ENCODE data around the gene LCN12. TPM values are rescaled to one million over a fixed set of nuclear protein-coding genes. Genes with fewer than 3 reads are reported as not detected.

The LCN12 gene
- total RNA-seq, 1 donor from 2014 or later = not detected

DNA sequence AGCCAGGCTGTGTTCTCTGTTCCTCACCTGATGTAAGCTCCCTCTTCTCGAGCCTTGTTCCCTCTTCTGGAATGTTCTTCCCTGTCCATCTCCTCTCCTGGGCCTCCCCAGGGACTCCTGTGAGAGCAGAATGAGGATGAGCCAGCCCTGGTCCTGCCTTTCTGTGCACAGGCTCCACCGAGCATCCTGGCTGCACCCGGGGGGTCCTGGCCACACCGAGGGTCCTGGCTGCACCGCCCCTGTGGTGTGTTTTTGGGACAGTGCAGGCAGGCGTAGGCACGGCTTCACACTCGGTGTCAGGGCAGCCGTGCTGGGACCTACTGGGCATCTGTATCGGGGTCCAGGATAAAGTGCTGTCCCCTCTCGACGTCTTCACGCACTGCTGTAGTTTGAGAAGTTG lies 25.3 kb upstream of the LCN12 start:
- DNase-seq (ENCODE audit: low spot score) = no peak

- DNase-seq (ENCODE audit: low spot score) = no peak
Observed at GRCh38 chr9:136927343-136928271, 24.5 kb upstream of the LCN12 start.

- DNase-seq (ENCODE audit: low spot score) = no peak
Observed at GRCh38 chr9:136928591-136928990, 23.5 kb upstream of the LCN12 start.

DNA sequence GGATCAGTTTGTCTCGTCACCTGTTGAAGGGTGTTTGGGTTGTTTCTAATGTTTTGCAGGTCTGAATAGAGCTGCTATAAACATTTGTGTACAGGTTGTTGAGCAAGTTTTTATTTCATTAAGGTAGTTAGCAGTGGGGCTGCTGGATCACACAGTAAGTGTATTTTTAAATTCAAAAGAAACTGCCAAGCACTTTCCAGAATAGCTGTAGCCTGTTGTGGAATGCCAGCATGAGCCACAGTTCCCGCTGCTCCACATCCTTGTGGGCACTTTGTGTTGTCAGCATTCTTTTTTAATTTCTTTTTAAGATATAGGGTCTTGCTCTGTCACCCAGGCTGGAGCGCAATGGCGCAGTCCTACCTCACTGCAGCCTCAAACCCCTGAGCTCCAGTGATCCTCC lies 22.1 kb upstream of the LCN12 start:
- DNase-seq (ENCODE audit: low spot score) = no peak

GRCh38 chr9:136931611-136932130 lies 20.4 kb upstream of the LCN12 start:
- DNase-seq (ENCODE audit: low spot score) = no peak

DNA sequence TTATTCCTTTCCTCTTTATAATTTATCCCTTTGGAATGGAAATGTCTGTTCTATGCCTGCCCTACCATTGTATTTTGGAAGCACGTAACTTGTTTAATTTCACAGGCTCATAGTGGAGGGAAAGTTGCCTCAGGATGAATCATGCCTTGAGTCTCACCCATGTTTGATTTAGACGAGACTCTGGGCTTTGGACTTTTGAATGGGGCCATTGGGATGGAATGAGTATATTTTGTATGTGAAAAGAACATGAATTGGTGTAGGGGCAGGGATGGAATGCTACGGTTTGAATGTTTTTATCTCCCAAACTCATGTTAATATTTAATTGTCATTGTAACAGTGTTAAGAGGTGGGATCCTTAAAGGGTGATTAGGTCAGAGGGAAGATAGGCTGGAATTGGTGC lies 17.8 kb upstream of the LCN12 start:
- no peak for DNase-seq (ENCODE audit: low spot score)

DNA sequence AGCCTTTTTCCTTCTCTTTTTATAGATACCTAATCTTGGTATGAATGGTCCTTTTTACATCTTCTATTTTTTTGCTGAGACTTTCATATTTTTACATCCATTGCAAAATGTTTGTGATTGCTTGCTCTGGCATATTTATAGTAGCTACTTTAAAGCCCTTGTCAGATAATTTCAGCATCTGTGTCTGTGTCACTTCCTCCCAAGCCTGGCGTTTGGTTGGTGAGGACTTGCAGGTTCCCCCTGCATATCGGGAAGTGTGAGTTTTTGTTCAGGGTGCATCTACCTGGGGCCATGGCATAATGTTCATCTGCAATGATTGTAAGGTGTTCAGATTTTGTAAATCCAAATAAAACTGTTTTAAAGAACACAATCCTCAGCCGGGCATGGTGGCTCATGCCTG lies 16.4 kb upstream of the LCN12 start:
- DNase-seq (ENCODE audit: low spot score) = no peak

DNA sequence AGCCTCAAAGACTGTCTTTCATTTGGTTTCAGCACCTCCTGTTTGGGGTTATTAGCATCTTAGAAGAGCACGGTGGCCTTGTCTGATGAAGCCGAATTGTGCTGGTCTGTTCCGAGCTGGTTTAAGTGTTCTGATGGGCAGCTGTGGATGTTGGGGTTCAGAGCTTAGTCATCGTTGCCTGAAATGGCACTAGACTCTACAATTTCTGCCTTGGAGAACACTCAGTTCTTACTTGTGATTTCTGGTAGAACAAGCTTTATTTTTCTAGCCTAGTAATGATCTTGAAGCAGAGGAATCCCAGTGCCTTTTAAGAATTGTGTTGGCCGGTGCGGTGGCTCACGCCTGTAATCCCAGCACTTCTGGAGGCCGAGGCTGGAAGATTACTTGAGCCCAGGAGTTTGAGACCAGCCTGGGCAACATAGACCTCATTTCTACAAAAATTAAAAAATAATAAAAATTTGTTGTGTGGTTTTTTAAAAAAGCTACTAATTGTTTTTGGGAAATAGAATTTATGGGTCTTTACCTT lies 15.4 kb upstream of the LCN12 start:
- no peak for DNase-seq (ENCODE audit: low spot score)

- no peak for DNase-seq (ENCODE audit: low spot score)
Observed at GRCh38 chr9:136937186-136938001, 14.7 kb upstream of the LCN12 start.

GRCh38 chr9:136939431-136939995 lies 12.6 kb upstream of the LCN12 start:
- DNase-seq (ENCODE audit: low spot score) = no peak

- DNase-seq (ENCODE audit: low spot score) = no peak
Observed at GRCh38 chr9:136939996-136940525, 12.0 kb upstream of the LCN12 start.

GRCh38 chr9:136940526-136941230 lies 11.4 kb upstream of the LCN12 start:
- DNase-seq (ENCODE audit: low spot score) = no peak

GRCh38 chr9:136941231-136942111 lies 10.6 kb upstream of the LCN12 start:
- no peak for DNase-seq (ENCODE audit: low spot score)

- DNase-seq (ENCODE audit: low spot score) = no peak
Observed at GRCh38 chr9:136942112-136942880, 9.8 kb upstream of the LCN12 start.

DNA sequence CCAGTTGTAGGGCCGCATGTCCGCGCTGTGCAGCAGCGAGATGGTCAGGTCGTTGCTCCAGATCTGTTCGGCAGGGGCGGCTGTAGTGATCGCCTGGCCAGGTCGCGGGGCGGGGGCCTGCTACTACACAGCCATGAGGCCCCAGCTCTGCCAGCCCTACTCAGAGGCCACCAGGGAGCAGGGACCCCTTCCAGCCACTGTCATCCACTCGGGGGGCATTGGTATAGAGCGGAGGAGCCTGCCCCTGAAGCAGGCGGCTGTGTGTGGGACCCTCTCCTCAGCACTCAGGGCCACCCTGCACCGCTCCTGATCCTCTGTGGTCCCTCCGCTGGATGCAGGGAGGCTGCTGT lies 9.2 kb upstream of the LCN12 start:
- no peak for DNase-seq (ENCODE audit: low spot score)

- DNase-seq (ENCODE audit: low spot score) = no peak
Observed at GRCh38 chr9:136943291-136944211, 8.5 kb upstream of the LCN12 start.

DNA sequence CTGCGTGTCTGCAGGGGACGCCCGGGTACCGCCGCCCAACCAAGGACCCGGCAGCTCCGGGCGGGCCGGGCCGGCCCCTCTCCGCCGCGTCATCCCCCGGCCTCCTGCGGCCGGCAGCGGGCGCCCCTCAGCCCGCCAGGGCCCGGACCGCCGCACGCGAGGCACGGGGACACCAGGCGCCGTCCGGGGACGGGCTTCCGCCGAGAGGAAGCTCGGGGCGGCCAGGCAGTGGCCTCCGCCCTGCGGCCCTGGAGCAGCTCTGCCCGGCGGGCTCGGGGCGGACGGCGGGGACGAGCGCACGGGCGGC lies 7.9 kb upstream of the LCN12 start:
- DNase-seq (ENCODE audit: low spot score) = no peak
